Measurements from ENCODE around the gene PRKAR2B.

The PRKAR2B gene

DNA sequence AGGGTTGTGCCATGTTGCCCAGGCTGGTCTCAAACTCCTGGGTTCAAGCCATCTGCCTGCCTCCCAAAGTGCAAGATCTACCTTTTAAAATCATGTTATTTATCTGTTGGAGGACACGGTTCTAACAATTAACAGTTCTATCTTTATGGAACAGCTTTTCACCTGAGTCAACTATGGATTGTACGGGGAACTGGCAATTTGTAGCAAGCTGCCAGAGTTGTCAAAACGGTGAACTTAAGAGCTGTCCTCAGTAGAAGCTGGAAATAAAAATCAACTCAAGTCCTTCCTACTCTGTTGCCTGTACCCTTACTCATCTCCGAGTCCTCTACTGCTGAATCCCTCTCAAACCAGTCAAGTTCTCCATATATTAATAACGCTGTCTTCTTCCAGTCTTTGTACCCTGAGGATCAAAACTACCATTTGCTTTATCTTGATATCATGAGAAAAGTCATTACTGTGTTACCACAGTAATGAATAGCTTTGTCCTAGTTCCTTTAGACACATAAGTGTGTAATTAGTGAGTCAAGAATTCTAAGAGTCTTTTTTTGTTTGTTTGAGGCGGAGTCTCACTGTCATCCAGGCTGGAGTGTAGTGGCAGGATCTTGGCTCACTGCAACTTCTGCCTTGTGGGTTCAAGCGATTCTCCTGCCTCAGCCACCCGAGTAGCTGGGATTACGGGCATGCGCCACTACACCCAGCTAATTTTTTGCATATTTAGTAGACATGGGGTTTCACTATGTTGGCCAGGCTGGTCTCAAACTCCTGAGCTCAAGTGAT, 152.5 kb downstream of the PRKAR2B start:
- Histone ChIP-seq H3K9me3 (no peaks in the 10 kb centered on the region), H3K27me3 (no peaks in the 10 kb centered on the region), H3K27ac (no peak overlapping the region), H3K4me2 (no peak overlapping the region), H4K20me1 (peaks cover 18% of the 10 kb centered on the region; the same call in 1 of the 2 replicates), H3K36me3 (peaks cover 84% of the 10 kb centered on the region), H3K4me3 (no peak overlapping the region), H3K4me1 (no peaks in the 10 kb centered on the region), H3K9ac (no peak overlapping the region)
- TF ChIP-seq Cebpa-rat (IDR thresholded peaks at IDR 0.05), result no peak

DNA sequence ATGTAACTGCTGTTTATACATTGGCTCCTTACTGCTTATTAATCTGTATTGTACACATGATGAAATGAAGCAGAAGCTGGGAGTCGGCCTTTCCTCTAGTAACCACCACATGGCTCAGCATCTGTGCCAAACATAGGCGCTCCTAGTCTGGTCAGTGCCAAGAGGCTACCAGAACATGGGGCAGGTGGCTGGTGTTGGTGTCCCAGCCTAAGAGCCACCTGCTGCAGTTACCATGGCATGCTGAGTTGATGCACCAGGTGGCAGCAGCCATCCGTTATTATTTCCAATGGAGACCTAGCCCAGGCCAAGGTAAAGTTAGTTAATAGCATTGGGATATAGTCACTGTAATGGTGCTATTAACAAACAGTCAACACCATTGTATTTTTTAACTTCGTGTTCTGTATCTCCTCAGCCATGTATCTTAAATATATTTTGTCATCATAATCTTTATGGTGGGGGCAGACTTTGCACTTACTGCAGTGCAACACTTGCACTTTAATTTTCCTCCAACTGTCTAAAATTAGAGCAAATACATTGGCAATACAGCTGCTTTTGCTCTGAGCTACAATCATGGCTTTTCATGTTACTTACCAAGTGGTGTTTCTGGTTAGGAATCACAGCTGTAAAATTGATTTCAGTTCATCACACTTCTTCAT, 157.4 kb downstream of the PRKAR2B start:
- Histone ChIP-seq H3K9me3 (no peaks in the 10 kb centered on the region), H3K4me1 (no peaks in the 10 kb centered on the region), H3K9ac (no peak overlapping the region), H3K27ac (no peak overlapping the region), H3K36me3 (peaks cover 95% of the 10 kb centered on the region), H3K4me2 (no peak overlapping the region), H3K4me3 (no peak overlapping the region), H4K20me1 (no peaks in the 10 kb centered on the region), H3K27me3 (no peaks in the 10 kb centered on the region)
- no peak for TF ChIP-seq Cebpa-rat (IDR thresholded peaks at IDR 0.05)

DNA sequence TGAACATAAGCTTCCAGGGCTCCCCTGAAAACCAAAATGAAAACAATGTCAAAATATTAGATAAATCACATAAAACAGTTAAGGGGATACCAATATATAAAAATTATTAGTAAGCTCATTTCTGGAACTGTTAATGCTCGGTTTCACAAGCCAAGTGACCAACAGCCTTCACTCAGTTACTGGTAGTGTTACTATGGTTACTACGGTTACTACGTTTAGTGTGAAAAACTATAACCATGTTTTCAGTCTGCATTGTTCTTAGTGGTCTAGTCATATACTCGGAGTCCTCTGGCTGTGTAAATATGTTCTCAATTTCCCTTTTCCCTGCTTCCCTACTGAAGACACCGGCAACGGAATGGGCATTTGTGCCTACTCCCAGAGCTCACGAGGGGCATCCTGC, 159.1 kb downstream of the PRKAR2B start:
- H4K20me1 ChIP-seq, result no peaks in the 10 kb centered on the region
- H3K9ac ChIP-seq, result no peak overlapping the region
- H3K4me1 ChIP-seq, result peaks cover 16% of the 10 kb centered on the region
- H3K4me3 ChIP-seq, result no peak overlapping the region
- no peak for TF ChIP-seq Cebpa-rat (IDR thresholded peaks at IDR 0.05)
- H3K27ac ChIP-seq, result no peak overlapping the region
- no peaks in the 10 kb centered on the region for H3K27me3 ChIP-seq
- H3K4me2 ChIP-seq, result no peak overlapping the region
- no peaks in the 10 kb centered on the region for H3K9me3 ChIP-seq
- peaks cover 86% of the 10 kb centered on the region for H3K36me3 ChIP-seq

DNA sequence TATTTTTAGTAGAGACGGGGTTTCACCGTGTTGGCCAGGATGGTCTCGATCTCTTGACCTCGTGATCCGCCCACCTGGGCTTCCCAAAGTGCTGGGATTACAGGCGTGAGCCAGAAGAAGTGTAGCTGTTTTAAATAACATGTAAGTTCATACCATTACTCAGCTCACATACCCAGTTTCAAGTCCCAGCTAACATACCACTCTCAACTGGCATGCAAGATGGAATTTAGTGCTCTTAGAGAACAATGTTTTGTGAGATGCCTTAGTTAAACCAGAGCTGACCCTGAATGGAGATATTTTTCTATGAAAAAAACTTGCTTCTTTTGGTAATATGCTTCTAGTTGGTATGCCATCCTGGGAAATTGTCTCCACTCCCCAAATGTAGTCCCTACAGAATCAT, 161.6 kb downstream of the PRKAR2B start:
- Histone ChIP-seq H3K27me3 (no peaks in the 10 kb centered on the region), H3K4me3 (no peak overlapping the region), H3K4me2 (no peak overlapping the region), H3K36me3 (peaks cover 78% of the 10 kb centered on the region), H3K9ac (no peak overlapping the region), H3K4me1 (peaks cover 27% of the 10 kb centered on the region), H3K27ac (no peak overlapping the region), H3K9me3 (no peaks in the 10 kb centered on the region), H4K20me1 (no peaks in the 10 kb centered on the region)
- no peak for TF ChIP-seq Cebpa-rat (IDR thresholded peaks at IDR 0.05)

DNA sequence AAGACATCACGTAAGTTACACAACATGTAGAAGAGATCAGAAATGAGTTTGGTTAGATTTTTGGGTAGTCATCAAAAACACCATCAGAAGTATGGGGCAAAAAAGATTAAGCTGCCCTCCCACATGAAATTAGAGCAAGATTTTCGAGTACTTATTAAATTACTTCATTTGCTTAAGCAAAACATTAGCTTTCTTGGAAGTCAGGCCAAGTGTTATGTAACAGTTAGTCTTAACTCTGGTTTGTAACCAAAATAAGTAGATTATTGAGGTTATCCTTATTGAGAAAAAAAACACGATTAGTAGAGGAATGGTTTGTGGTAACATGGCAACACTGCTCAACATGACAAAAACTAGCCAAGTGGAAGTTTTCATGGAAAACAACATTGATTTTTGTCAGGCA, 162.2 kb downstream of the PRKAR2B start:
- H4K20me1 ChIP-seq, result no peaks in the 10 kb centered on the region
- no peaks in the 10 kb centered on the region for H3K9me3 ChIP-seq
- no peak overlapping the region for H3K4me2 ChIP-seq
- H3K36me3 ChIP-seq, result peaks cover 76% of the 10 kb centered on the region
- no peak overlapping the region for H3K4me3 ChIP-seq
- H3K27ac ChIP-seq, result no peak overlapping the region
- H3K27me3 ChIP-seq, result no peaks in the 10 kb centered on the region
- no peak overlapping the region for H3K9ac ChIP-seq
- no peak for TF ChIP-seq Cebpa-rat (IDR thresholded peaks at IDR 0.05)
- H3K4me1 ChIP-seq, result peaks cover 27% of the 10 kb centered on the region

DNA sequence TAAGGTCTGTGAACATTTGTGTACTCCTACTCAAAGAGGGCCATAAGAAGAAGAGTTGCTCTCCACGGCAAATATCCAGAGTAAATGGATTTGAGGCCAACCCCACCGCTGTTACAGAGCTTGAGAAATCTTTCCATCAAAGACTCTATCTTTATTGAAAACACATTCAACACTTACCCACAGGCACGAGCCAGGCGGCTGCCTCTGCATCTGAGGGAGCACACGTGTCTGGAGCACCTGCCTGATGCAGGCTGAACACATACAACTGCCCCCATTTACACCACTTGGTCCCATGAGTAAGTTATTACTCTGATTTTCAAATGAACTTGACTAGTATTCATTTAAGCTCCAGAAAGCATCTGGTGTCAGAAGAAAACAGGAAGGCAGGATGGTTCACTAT, 163.0 kb downstream of the PRKAR2B start:
- Histone ChIP-seq H3K4me1 (peaks cover 27% of the 10 kb centered on the region), H3K9ac (no peak overlapping the region), H3K4me2 (peak overlapping the region; percentile 65; the same call in 1 of the 2 replicates), H3K36me3 (peaks cover 72% of the 10 kb centered on the region), H4K20me1 (no peaks in the 10 kb centered on the region), H3K9me3 (no peaks in the 10 kb centered on the region; the same call in 1 of the 2 replicates), H3K27me3 (no peaks in the 10 kb centered on the region), H3K4me3 (no peak overlapping the region), H3K27ac (peak overlapping the region; percentile 72; the same call in 1 of the 2 replicates)
- TF ChIP-seq Cebpa-rat (IDR thresholded peaks at IDR 0.05), result no peak

DNA sequence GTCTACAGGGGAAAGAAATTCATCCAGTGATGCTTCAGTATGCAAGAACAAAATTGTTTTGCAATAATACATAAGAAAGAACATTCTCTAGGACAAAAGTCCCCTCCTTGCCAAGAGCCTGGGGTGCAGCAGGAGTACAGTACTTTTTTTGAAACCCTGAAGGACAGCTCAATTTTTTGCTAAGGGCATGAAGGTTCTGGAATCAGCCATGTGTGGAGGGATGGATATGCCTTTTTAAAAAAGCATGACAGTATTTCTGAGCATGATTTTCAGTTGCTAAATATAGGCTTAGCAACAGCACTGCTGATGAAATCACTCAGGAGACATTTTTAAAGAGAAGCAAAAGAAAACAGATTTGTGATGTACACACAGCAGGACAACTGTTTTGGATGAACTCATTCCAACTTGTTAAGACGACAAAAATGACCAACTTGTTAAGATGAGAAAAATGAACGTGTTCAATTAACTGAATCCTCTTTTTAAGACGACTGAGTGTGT, 163.6 kb downstream of the PRKAR2B start:
- Histone ChIP-seq H3K27me3 (no peaks in the 10 kb centered on the region), H3K9me3 (peaks cover 5% of the 10 kb centered on the region), H3K4me1 (peaks cover 27% of the 10 kb centered on the region), H4K20me1 (no peaks in the 10 kb centered on the region), H3K9ac (peak overlapping the region; percentile 28; the same call in 1 of the 2 replicates), H3K36me3 (peaks cover 71% of the 10 kb centered on the region), H3K27ac (peak overlapping the region; percentile 72), H3K4me3 (no peak overlapping the region), H3K4me2 (peak overlapping the region; percentile 65)
- no peak for TF ChIP-seq Cebpa-rat (IDR thresholded peaks at IDR 0.05)

DNA sequence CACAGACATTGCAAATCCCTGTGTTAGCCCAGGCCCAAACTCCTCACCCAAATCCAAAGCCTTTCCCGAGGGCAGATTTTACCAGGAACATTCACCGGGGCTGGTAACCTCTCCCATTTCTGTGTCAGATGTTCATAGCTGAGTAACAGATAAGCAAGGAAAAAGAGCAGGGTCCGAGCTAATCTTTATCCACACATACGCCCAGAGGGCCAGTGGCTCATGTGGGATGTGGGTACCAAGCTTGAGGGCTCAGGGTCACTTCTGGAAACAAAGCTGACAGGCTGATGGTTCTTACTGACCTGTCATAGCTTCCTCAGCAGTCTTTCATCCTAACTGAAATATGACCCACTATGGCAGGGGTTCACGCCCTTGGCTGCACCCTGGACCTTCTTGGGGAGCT, 164.1 kb downstream of the PRKAR2B start:
- no peak overlapping the region for H3K4me3 ChIP-seq
- H3K4me1 ChIP-seq, result peaks cover 27% of the 10 kb centered on the region
- H3K27ac ChIP-seq, result peak overlapping the region; percentile 72
- no peak for TF ChIP-seq Cebpa-rat (IDR thresholded peaks at IDR 0.05)
- no peaks in the 10 kb centered on the region for H3K27me3 ChIP-seq
- peak overlapping the region; percentile 28; the same call in 1 of the 2 replicates for H3K9ac ChIP-seq
- peaks cover 71% of the 10 kb centered on the region for H3K36me3 ChIP-seq
- peak overlapping the region; percentile 65 for H3K4me2 ChIP-seq
- no peaks in the 10 kb centered on the region for H4K20me1 ChIP-seq
- peaks cover 10% of the 10 kb centered on the region for H3K9me3 ChIP-seq

DNA sequence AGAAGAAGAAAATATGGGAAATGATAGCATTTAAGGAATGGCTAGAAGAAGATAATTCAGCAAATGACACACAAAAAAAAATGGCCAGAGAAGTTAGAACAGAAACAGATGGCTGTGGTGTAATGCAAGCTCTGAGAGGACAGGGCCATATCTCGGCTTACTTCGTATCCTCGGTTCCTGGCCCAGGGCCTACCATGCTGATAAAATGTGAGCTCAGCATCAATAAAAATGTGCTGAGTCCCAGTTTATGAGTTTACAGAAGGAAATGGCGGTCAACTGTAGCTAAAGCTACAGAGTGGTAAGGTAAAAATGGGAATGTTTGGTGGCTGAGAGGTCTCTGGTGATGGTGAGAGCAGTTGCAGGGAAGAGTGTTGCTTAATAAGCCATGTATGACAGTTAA, 165.1 kb downstream of the PRKAR2B start:
- Histone ChIP-seq H3K9ac (no peak overlapping the region), H3K4me3 (no peak overlapping the region), H4K20me1 (no peaks in the 10 kb centered on the region), H3K4me1 (peaks cover 27% of the 10 kb centered on the region), H3K27me3 (no peaks in the 10 kb centered on the region), H3K27ac (no peak overlapping the region), H3K36me3 (peaks cover 68% of the 10 kb centered on the region), H3K9me3 (peaks cover 20% of the 10 kb centered on the region), H3K4me2 (peak overlapping the region; percentile 65)
- no peak for TF ChIP-seq Cebpa-rat (IDR thresholded peaks at IDR 0.05)

DNA sequence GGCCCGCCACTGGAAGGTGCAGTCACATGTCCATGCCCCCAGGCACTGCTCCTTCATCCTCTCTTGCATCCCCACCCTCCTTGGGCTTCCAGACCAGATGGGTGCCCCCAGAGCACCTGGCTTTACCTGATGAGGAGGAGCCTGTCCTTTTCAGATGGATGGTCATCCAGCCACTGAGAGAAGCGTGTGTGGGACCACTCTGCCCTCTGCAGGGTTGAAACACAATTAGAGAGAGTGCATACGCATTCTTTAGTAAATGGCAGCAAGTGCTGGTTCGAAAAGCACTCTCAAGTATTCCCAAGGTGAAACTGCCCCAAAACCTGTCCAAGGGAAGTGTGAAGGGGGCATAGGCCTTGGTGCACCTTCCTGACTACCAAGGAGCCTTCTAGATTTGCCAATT, 165.9 kb downstream of the PRKAR2B start:
- Histone ChIP-seq H3K27me3 (no peaks in the 10 kb centered on the region), H3K9me3 (peaks cover 28% of the 10 kb centered on the region), H4K20me1 (no peaks in the 10 kb centered on the region), H3K4me1 (peaks cover 27% of the 10 kb centered on the region), H3K4me2 (no peak overlapping the region), H3K36me3 (peaks cover 61% of the 10 kb centered on the region), H3K9ac (no peak overlapping the region), H3K4me3 (no peak overlapping the region), H3K27ac (no peak overlapping the region)
- no peak for TF ChIP-seq Cebpa-rat (IDR thresholded peaks at IDR 0.05)
